Astrocyte of the cerebellum (primary cell): ENCODE measurements around the gene VPREB3.

Source experiments
- DNase-seq: peaks from one replicate; pipeline ENCODE4 v3.0.0-alpha.2; 2011; ENCODE audit warnings: low read depth
- H3K4me3 ChIP-seq: 2 replicates; pipeline ENCODE4 v1.5.1; 2011; ENCODE audit warnings: mild to moderate bottlenecking, low read depth, low read length, moderate library complexity
- CTCF ChIP-seq: IDR thresholded peaks from 2 replicates; pipeline ENCODE4 v1.5.1; 2012; ENCODE audit warnings: low read length, low read depth, moderate library complexity, mild to moderate bottlenecking; ENCODE audit errors: missing control alignments
- in situ Hi-C: cut with HindIII; loops from 2 replicates; pipeline ENCODE4 v1.10.0; 2017; ENCODE audit warnings: low sequenced_read_pairs

The VPREB3 gene

DNA sequence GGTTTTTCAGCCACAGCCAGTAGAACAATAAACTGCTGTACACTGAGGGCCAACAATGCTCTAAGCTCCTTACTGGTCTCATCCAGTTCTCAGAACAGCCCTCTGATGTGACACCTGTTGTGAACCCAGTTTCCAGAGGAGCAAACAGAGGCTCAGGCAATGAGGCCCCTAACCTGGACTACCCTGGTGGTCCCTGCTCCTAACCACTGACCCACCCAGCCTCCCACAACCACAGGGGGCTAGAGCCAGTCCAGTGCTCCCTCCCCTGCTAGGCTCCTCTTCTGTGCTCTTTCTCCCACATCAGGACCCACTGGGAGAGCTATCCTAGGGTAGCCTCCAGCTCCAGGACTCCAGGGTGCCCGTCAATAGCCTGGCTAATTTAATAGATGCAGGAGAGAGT is 28.5 kb upstream of the VPREB3 start:
- in situ Hi-C loops, result no loop called here
- no peak for DNase-seq
- TF ChIP-seq CTCF, result no peak
- no peak overlapping the region for H3K4me3 ChIP-seq

DNA sequence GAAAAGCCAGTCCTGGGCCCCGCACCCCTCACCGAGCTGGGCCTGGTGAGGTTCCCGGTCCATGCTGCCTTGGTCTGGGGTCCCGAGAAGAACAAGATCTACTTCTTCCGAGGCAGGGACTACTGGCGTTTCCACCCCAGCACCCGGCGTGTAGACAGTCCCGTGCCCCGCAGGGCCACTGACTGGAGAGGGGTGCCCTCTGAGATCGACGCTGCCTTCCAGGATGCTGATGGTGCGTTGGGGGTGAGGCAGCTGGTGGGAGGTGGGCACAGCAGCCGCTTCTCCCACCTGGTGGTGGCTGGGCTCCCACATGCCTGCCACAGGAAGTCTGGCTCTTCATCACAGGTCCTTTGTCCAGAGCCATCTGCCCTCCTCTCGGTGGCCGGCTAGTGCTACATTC is 28.0 kb upstream of the VPREB3 start:
- no peak for TF ChIP-seq CTCF
- no peak for DNase-seq
- in situ Hi-C loops, result no loop called here
- no peak overlapping the region for H3K4me3 ChIP-seq

DNA sequence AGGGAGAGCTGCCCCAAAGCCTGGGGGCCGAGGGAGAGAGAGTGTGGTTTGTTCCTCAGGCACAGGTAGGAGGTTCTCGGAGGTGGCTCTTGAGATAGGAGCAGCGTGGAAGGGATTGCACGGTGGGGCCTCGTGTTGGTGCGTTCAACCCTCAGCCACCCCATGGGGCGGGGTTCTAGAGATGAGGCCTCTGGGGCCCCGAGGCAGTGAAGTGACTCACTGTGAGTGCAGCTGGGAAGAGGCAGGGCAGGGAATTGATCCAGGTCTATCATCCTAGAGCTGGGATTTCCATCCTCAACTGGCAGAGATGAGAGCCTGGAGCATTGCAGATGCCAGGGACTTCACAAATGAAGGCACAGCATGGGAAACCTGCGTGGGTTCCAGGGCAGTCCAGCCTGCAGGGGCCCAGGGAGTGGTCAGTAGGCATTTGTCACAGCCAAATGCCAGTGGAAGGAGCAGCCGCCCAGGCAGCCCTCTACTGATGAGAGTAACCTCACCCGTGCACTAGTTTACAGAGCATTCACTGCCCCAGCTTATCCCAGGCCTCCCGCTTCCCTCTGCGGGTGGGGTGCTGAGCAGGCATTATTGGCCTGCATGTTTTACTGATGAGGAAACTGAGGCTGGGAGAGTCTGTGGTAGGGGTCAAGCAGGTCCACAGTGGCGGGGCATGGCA is 27.4 kb upstream of the VPREB3 start:
- H3K4me3 ChIP-seq, result no peak overlapping the region
- in situ Hi-C loops, result no loop called here
- TF ChIP-seq CTCF, result no peak
- DNase-seq, result no peak

- H3K4me3 ChIP-seq, result no peak overlapping the region
- in situ Hi-C loops, result no loop called here
- no peak for DNase-seq
- TF ChIP-seq CTCF, result no peak
These were observed 26.8 kb upstream of the VPREB3 start for GRCh38 chr22:23781065-23781464.

DNA sequence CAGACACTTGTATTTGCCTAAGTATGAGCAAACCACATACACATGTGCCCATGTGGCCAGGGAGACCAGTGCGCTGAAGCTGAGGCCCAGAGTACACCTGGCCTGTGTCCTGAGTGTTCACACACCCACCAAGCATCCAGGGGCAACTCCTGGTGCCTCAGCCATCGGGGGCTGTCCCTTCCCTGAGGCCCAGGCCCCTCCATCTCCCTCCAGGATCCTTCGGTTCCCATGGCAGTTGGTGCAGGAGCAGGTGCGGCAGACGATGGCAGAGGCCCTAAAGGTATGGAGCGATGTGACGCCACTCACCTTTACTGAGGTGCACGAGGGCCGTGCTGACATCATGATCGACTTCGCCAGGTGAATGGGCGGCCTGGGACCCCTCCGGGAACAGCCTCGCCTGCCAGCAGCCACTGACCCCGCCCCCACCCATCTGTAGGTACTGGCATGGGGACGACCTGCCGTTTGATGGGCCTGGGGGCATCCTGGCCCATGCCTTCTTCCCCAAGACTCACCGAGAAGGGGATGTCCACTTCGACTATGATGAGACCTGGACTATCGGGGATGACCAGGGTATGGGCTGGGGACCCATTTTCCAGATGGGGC is 26.0 kb upstream of the VPREB3 start:
- H3K4me3 ChIP-seq, result no peak overlapping the region
- no peak for TF ChIP-seq CTCF
- in situ Hi-C loops, result no loop called here
- no peak for DNase-seq

DNA sequence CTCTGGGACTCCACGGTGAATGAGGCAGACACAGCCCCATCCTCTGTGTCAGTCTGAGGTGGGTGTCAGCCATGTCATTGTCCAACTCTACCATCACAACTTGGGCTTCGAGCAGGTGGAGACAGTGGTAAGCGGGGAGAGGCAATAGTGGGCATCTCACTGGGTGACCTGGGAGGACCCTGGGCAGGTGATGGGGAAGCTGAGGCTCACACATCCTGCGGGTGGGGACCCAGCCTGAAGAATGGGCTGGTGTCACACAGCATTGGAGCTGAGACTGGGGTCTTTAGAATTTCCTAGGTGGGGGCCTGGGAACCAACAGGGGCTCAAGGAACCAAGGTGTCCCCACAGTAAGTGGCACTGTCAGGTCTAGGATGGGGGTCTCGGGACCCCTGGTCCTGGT is 25.5 kb upstream of the VPREB3 start:
- in situ Hi-C loops, result no loop called here
- no peak for DNase-seq
- no peak for TF ChIP-seq CTCF
- H3K4me3 ChIP-seq, result no peak overlapping the region
